Measurements from ENCODE around the gene SLCO1A2.

Gene SLCO1A2

DNA sequence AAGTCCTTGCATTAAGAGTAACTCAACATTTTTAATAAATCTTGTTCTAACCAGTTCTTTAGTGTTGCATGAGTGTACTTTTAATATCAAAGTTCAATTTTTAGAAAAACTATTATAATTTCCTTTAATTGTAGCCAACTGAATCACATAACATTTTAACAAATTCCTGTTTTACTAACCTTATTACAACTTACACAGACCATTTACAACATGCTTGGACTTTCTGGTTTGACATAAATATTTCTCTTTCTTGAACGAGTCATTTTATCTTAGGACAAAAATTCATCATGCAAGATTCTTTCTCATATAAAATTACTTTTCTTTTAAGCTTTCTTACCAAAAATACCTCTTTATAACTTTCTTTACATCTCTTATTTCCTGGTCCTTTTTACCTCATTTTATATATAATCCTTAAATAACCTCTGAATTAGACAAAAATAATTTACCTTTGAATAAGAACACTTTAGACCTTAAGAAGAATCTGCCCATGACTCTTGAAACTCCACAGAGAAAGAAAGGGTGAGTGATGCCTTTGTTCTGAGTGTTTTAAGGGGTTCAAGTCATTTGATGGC lies 3.9 kb downstream of the SLCO1A2 start:
- no peak for DNase-seq (ENCODE audit: low spot score)

DNA sequence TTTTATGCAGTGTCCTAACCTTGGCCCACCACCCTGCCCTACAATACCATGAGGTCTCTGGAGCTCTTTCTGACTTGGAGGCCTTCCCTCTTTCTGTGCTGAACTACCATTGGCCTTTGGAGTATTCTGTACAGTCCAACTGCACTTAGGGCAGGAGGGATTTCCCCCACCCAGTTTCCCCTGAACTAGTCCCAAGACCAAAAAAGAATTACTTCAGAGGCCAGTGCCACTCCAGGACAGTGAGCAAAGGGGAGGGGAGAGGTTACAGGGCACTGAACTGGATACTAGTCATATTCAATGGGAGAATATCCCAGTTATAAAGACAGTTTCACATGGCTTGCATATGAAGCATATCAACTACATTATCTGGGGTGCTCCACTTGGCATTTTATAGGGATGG lies 6.1 kb downstream of the SLCO1A2 start:
- no peak for DNase-seq (ENCODE audit: low spot score)

DNA sequence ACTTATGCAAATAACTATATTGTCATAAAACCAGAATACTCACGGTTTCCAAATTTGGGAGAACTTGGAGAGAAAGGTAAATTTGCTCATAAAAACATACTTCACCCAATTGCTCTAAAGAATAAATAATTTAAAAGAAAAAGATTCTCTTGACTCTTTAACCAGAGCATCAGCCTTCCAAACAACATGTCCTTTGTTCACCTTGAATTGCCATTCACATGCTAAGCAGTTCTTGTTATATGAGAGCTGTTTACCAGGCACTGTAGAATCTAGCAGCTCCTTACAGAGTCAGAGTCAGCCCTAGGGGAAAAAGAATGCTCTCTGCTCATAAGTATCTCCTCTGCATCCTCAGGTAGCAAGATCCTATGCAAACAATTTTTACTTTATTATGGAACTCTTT lies 10.2 kb downstream of the SLCO1A2 start:
- DNase-seq (ENCODE audit: low spot score) = no peak

GRCh38 chr12:21323736-21324135 lies 11.0 kb downstream of the SLCO1A2 start:
- no peak for DNase-seq (ENCODE audit: low spot score)

- DNase-seq (ENCODE audit: low spot score) = no peak
Measured at GRCh38 chr12:21308785-21309184, 25.9 kb downstream of the SLCO1A2 start.

DNA sequence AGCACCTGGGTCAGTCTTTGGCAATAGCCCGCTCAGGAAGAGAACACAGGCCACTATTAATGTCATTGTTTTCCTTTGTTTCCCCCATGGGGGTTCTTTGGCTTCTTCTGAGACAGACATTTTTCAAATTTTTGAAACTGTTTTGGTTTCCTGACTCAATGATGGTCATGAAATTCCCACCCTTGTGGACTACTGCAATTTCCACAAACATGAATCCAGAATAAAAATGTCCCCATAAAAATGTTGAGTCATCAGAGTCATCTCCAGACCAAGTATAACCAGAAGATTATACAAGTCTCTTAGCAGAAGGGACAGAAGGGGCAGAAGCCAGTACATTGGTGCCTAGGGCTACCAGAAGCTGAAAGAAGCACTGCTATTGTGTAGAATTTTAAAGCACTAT lies 29.1 kb downstream of the SLCO1A2 start:
- no peak for DNase-seq (ENCODE audit: low spot score)

- no peak for DNase-seq (ENCODE audit: low spot score)
Measured at GRCh38 chr12:21300632-21301031, 34.1 kb downstream of the SLCO1A2 start.

DNA sequence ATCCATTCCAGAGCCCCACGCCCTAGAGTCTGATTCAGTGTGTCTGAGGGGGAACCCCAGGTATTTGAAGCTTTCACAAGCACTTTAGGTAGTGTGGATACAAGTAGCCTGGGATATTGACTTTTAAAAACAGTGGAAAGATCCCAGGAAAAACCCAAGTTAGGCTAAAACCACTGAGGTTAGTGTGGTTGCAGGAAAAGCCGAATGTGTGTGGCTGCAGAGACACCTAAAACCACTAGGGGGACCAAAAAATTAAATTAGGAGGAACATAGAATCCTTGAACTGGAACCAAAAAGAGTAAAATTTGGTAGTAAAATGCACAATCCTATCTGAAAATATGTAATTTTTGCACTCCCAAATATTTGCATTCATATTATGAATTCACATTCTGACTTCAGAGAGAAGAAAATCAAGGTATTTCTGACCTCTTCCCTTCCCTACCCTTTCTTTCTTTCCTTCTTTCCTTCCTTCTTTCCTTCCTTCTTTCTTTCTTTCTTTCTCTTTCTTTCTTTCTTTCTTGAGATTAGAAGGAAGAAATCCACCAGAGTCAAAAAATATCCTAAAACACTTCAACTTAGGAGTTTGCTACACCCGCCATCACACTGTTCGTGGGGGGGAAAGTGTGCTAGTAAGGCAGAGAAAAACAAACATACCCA lies 37.8 kb downstream of the SLCO1A2 start:
- no peak for DNase-seq (ENCODE audit: low spot score)

GRCh38 chr12:21296348-21296747 lies 38.4 kb downstream of the SLCO1A2 start:
- no peak for DNase-seq (ENCODE audit: low spot score)

GRCh38 chr12:21294176-21294575 lies 40.5 kb downstream of the SLCO1A2 start:
- no peak for DNase-seq (ENCODE audit: low spot score)

DNA sequence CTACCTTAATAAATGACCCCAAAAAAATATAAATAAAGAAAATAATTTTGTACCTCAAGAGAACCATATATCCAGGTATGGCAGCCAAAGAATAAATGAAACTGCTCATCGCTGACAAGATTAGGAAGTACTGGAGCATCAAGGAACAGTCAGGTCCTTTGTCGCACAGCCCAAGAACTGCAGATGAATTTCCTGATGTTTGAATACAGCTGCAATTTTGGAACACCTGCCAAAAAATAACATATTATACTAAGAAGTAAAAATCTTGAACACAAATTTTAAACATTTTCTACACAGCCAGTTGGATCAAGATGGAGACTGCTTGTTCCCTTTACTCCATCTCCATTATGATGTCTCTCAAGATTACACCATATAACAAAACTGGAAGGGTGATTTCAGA lies 42.6 kb downstream of the SLCO1A2 start:
- no peak for DNase-seq (ENCODE audit: low spot score)

- DNase-seq (ENCODE audit: low spot score) = no peak
Measured at GRCh38 chr12:21289698-21290097, 45.0 kb downstream of the SLCO1A2 start.

- no peak for DNase-seq (ENCODE audit: low spot score)
Measured at GRCh38 chr12:21276826-21277225, 57.9 kb downstream of the SLCO1A2 start.

- DNase-seq (ENCODE audit: low spot score) = no peak
Measured at GRCh38 chr12:21265932-21266331, 68.8 kb downstream of the SLCO1A2 start.

DNA sequence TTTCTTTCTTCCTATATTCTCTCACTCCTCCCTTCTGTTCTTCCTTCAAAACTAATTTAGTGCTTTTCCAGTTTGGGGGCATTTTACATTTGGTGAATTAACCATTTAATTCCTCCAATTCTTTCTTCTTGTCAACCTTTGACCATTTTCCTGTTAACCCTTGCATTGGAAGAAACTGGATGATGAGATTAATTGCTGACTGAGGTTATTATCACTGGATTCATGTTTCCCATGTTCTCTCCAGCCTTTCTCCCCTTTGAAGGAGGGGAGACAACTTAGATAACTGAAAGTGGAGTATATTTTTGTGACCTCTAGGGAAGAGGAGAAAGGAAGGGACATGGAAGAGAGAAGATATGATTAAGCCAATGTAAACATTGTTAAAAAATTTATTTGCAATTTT lies 70.5 kb downstream of the SLCO1A2 start:
- no peak for DNase-seq (ENCODE audit: low spot score)

DNA sequence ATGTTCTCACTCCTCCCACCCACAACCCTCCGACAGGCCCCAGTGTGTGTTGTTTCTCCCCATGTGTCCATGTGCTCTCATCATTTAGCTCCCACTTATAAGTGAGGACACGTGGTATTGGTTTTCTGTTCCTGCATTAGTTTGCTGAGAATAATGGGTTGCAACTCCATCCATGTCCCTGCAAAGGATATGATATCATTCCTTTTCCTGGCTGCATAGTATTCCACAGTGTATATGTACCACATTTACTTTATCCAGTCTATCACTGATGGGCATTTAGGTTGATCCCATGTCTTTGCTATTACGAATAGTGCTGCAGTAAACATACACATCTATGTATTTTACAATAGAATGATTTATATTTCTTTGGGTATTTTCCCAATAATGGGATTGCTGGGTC lies 77.5 kb downstream of the SLCO1A2 start:
- no peak for DNase-seq (ENCODE audit: low spot score)

GRCh38 chr12:21252070-21252469 lies 82.6 kb downstream of the SLCO1A2 start:
- no peak for DNase-seq (ENCODE audit: low spot score)

GRCh38 chr12:21248679-21249078 lies 86.0 kb downstream of the SLCO1A2 start:
- no peak for DNase-seq (ENCODE audit: low spot score)

- no peak for DNase-seq (ENCODE audit: low spot score)
Measured at GRCh38 chr12:21239866-21240265, 94.9 kb downstream of the SLCO1A2 start.

DNA sequence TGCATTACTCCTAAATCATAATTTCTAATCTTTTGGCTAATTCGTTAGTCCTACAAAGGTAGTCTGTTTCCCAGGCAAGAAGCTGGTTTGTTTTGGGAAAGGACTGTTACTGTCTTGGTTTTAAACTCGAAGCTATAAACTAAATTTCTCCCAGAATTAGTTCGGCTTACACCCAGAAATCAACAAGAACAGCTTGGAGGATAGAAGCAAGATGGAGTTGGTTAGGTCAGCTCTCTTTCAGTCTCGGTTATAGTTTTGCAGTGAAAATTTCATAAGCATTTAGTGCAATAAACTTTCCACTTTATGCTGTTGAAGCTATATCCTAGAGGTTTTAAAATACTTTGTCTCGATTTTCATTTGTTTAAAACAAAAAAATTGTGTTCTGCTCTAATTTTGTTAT lies 100.3 kb downstream of the SLCO1A2 start:
- no peak for DNase-seq (ENCODE audit: low spot score)

DNA sequence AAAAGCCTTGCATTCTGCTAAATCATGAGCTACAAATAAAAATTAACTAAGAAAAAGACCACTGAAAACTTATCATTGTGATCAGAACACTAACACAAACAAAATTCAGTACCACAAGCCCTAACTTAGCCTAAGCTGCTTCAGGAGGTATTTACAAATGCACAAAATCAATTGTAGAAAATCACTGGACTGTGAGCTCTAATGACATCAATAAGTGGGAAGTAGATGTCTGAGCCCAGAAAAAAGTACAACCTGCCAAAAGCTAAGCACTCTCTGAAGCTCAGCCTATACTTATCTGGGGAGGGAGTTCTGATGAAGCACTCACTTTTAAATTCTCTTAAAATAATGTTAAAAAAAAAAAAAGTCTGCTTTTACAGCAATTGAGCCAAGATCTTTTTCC lies 110.8 kb downstream of the SLCO1A2 start:
- no peak for DNase-seq (ENCODE audit: low spot score)

- no peak for DNase-seq (ENCODE audit: low spot score)
Measured at GRCh38 chr12:21221778-21222177, 112.9 kb downstream of the SLCO1A2 start.

DNA sequence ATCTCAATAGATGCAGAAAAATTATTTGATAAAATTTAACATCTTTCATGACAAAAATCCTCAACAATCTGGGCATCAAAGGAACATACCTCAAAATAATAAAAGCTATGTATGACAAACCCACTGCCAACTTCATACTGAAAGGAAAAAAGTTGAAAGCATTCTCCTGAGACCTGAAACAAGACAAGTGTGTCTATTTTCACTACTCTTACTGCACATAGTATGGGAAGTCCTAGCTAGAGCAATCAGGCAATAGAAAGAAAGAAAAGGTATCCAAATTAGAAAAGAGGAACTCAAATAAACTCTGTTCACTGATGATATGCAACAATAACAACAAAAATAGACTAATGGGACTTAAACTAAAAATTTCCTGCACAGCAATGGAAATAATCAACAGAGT lies 113.6 kb downstream of the SLCO1A2 start:
- no peak for DNase-seq (ENCODE audit: low spot score)

DNA sequence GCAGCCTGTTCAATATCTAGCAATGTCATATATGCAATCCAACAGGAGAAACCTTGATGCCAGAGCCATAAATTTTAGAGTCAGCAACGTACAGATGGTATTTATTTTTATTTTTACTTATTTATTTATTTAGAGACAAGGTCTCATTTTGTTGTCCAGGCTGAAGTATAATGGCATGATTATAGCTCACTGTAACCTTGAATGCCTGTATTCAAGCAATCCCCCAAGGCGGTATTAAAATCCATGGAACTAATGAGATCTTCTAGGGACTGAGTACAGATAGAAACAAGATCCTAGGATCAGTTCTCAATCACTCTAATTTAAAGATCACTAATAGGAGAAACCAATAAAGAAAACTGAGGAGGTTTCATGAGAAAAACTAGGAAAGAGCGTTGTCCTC lies 114.5 kb downstream of the SLCO1A2 start:
- DNase-seq (ENCODE audit: low spot score) = no peak
